Measurements from ENCODE around the gene DPYD.

DPYD gene

DNA sequence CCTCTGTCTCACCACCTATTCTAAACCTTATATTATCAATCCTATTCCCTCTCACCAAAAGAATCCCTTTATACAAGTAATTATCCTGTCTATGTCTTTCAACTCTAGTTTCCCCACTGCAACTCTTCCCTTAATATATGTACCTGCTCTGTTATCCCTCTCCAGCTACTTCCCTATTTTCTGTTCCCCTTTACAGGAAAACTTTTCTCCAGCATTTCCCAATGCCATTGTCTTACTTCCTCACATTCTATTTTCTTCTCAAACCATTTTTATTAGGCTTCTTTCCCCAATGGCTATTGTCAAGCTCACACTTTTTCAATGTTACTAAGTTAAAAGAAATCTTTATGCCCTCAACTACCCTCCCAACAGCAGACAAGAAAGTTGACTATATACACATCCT lies 11.6 kb downstream of the DPYD start:
- TF ChIP-seq HDGF (IDR thresholded peaks at IDR 0.05; ENCODE audit: borderline replicate concordance): no peak
- no peak for TF ChIP-seq SUZ12 (IDR thresholded peaks at IDR 0.05)
- TF ChIP-seq TARDBP (IDR thresholded peaks at IDR 0.05): no peak
- TF ChIP-seq PKNOX1 (IDR thresholded peaks at IDR 0.05): no peak
- no peak for TF ChIP-seq FOXA1 (IDR thresholded peaks at IDR 0.05)
- no peak for TF ChIP-seq FOXM1 (IDR thresholded peaks at IDR 0.05; ENCODE audit: borderline replicate concordance)
- TF ChIP-seq BHLHE40 (IDR thresholded peaks at IDR 0.05; ENCODE audit: borderline replicate concordance): no peak
- TF ChIP-seq SP1 (IDR thresholded peaks at IDR 0.05): no peak
- TF ChIP-seq CTBP1 (IDR thresholded peaks at IDR 0.05; ENCODE audit: borderline replicate concordance): no peak
- TF ChIP-seq FOXK2 (IDR thresholded peaks at IDR 0.05): no peak
- TF ChIP-seq ELF4 (IDR thresholded peaks at IDR 0.05): no peak
- TF ChIP-seq L3MBTL2 (conservative IDR thresholded peaks at IDR 0.05): no peak
- no peak for TF ChIP-seq NFRKB (IDR thresholded peaks at IDR 0.05)
- no peak for TF ChIP-seq ZNF384 (IDR thresholded peaks at IDR 0.05)
- TF ChIP-seq LEF1 (IDR thresholded peaks at IDR 0.05; ENCODE audit: borderline replicate concordance): no peak
- no peak for TF ChIP-seq ARNT (IDR thresholded peaks at IDR 0.05)
- CTCF ChIA-PET: no interaction called here
- POLR2A ChIA-PET: no interaction called here
- DNase-seq (ENCODE audit: extremely low spot score): no peak

DNA sequence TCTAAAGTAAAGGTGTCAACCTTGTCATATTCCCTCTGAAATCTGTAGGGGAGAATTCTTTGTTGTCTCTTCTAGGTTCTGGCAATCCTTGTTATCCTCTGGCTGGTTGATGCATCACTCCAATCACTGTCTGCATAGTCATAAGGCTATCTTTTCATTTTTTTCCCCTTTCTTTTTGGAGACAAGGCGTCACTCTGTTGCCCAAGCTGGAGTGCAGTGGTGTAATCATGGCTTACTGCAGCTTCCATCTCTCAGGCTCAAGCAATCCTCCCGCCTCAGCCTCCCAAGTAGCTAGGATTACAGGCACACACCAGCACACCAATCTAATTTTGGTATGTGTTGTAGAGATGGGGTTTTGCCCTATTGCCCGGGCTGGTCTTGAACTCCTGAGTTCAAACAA lies 12.9 kb downstream of the DPYD start:
- CTCF ChIA-PET: no interaction called here
- POLR2A ChIA-PET: no interaction called here
- TF ChIP-seq ZNF384 (IDR thresholded peaks at IDR 0.05) (no peak), L3MBTL2 (conservative IDR thresholded peaks at IDR 0.05) (no peak), TARDBP (IDR thresholded peaks at IDR 0.05) (no peak), ELF4 (IDR thresholded peaks at IDR 0.05) (no peak), CTBP1 (IDR thresholded peaks at IDR 0.05; ENCODE audit: borderline replicate concordance) (no peak), FOXM1 (IDR thresholded peaks at IDR 0.05; ENCODE audit: borderline replicate concordance) (no peak), PKNOX1 (IDR thresholded peaks at IDR 0.05) (no peak), BHLHE40 (IDR thresholded peaks at IDR 0.05; ENCODE audit: borderline replicate concordance) (no peak)
- no peak for DNase-seq (ENCODE audit: extremely low spot score)

- DNase-seq (ENCODE audit: extremely low spot score): no peak
- ChIA-PET POLR2A (no interaction called here), CTCF (no interaction called here)
- no peak for TF ChIP-seq ELF4 (IDR thresholded peaks at IDR 0.05)
- no peak for TF ChIP-seq ARNT (IDR thresholded peaks at IDR 0.05)
- TF ChIP-seq SP1 (IDR thresholded peaks at IDR 0.05): no peak
- TF ChIP-seq SUZ12 (IDR thresholded peaks at IDR 0.05): no peak
- TF ChIP-seq FOXA1 (IDR thresholded peaks at IDR 0.05): no peak
- TF ChIP-seq FOXK2 (IDR thresholded peaks at IDR 0.05): no peak
- TF ChIP-seq PKNOX1 (IDR thresholded peaks at IDR 0.05): no peak
- TF ChIP-seq CTBP1 (IDR thresholded peaks at IDR 0.05; ENCODE audit: borderline replicate concordance): no peak
- TF ChIP-seq BHLHE40 (IDR thresholded peaks at IDR 0.05; ENCODE audit: borderline replicate concordance): no peak
- TF ChIP-seq LEF1 (IDR thresholded peaks at IDR 0.05; ENCODE audit: borderline replicate concordance): no peak
These were observed 14.1 kb downstream of the DPYD start for GRCh38 chr1:97906567-97907241.

DNA sequence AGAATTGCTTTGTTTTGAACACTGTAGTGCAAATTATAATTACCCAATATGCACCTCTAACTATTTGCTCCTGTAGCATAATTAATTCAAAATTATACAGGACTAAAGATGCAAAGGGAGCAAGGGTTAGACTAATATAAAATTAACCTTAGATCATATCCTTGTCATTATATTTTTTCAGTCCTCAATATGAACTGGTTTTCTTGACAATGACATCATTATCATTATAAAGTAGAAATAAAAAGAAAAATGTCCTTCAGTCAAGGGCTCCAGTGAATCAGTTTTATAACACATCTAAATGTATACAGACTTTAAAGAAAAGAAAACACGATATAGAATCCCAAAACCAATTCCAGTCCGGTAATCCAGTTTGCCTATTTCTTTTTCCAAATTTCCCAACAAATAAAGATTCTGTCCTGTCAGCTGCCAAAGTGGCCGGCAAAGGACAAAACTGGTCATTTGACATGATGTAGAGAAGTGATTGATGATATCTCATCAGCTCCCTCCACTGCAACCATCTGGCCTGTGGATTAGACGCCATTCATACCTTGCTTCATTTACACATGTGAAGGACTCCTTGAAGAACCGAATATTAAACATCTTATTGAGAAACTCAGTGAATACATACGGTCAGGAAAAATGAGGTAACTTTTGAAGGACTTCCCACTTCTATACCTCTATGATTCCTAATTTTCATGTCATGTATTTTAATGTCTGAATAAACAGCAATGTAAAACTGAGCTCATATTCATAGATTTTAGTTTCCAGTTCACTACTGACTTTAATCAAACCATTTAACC lies 15.5 kb downstream of the DPYD start:
- CTCF ChIA-PET: no interaction called here
- POLR2A ChIA-PET: no interaction called here
- TF ChIP-seq SP1 (IDR thresholded peaks at IDR 0.05) (no peak), NFRKB (IDR thresholded peaks at IDR 0.05) (no peak), FOXA1 (IDR thresholded peaks at IDR 0.05) (no peak), PKNOX1 (IDR thresholded peaks at IDR 0.05) (no peak), FOXK2 (IDR thresholded peaks at IDR 0.05) (no peak), BHLHE40 (IDR thresholded peaks at IDR 0.05; ENCODE audit: borderline replicate concordance) (no peak), L3MBTL2 (conservative IDR thresholded peaks at IDR 0.05) (no peak), SUZ12 (IDR thresholded peaks at IDR 0.05) (no peak), ZNF384 (IDR thresholded peaks at IDR 0.05) (no peak), FOXM1 (IDR thresholded peaks at IDR 0.05; ENCODE audit: borderline replicate concordance) (no peak), ARNT (IDR thresholded peaks at IDR 0.05) (no peak), LEF1 (IDR thresholded peaks at IDR 0.05; ENCODE audit: borderline replicate concordance) (no peak), ELF4 (IDR thresholded peaks at IDR 0.05) (no peak), TARDBP (IDR thresholded peaks at IDR 0.05) (no peak)
- no peak for DNase-seq (ENCODE audit: extremely low spot score)

DNA sequence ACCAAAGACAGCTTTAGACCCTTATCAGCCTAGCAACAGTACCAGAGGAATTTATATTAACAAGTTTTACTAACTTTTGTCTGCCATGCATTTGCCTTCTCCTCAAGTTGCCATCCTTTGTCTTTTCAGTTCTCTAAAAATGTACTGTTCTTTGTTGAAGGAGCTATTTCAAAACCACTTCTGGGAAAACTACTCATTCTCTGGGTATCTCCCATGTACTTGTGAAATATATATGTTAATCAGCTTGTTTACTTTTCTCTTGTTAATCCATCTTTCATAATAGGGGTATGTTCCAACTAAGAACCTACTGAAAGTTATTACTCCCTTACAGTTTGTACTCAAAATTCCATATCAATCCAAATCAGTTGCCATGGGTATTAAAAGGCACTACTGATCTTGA lies 16.3 kb downstream of the DPYD start:
- ChIA-PET CTCF (no interaction called here), POLR2A (no interaction called here)
- TF ChIP-seq ZNF384 (IDR thresholded peaks at IDR 0.05) (no peak), L3MBTL2 (conservative IDR thresholded peaks at IDR 0.05) (no peak), BHLHE40 (IDR thresholded peaks at IDR 0.05; ENCODE audit: borderline replicate concordance) (no peak), TARDBP (IDR thresholded peaks at IDR 0.05) (no peak), FOXM1 (IDR thresholded peaks at IDR 0.05; ENCODE audit: borderline replicate concordance) (no peak)
- no peak for DNase-seq (ENCODE audit: extremely low spot score)

Measured in HEK293T (cell line).